ENCODE measurements around the gene CRYZL1. TPM values are rescaled to one million over a fixed set of nuclear protein-coding genes. Genes with fewer than 3 reads are reported as not detected.

The CRYZL1 gene
- total RNA-seq = 10 to 100 TPM; 31.4 to 35.2 TPM

DNA sequence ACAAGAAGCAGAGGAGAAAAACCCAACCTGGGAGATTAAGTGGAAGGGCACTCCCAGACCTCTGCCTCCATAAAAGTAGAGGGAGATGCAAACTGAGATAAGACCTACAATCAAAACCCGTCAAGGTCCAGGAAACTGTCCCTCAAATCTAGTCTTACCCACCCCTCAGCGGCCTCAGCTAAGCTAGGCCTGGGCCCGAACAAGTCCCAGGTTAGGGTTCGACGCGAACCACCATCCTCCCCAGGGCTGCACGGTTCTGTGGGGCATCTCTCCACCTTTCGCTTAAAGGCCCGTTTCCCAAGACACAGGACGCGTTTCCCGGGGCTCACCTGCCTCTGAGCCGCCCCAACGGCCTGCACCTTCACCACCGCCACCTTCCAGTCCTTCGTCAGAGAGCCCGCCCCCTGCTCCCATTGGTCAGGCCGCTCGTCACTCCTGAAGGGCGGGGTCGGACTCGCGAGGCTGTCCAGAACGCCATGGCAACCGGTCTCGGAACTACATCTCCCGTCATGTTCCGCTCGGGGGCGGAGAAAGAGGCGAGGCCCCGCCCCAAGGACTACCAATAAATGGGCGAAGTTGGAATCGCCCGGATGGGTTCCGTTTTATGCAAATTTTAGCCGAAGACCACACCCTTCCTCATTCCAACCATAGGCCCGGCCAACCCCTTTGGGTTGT lies at the start of gene CRYZL1:
Gene CRYZL1 (minus strand): TSS at position 390 of the 675 bp plus-strand sequence. CDS start 10,190 bp downstream, outside the sequence.
- Mint-ChIP-seq H3K4me1 (peaks cover 33% of the 10 kb centered on the region), H3K4me3 (peak within 1 kb of the TSS; percentile 82), H3K27ac (peak within 1 kb of the TSS; percentile 96), H3K9me3 (ENCODE audit: low read depth) (no peaks in the 10 kb centered on the region), H3K36me3 (ENCODE audit: low read depth) (peaks cover 4% of the 10 kb centered on the region), H3K27me3 (peaks cover 10% of the 10 kb centered on the region)
- ChIA-PET CTCF (interaction anchor here (0.8 to 1.5 kb wide), 2 partner anchors 36 to 197 kb away, joined by 3 to 4 read pairs; no protein-coding TSS in a partner anchor), POLR2A (interaction anchor here (0.6 kb wide), 1 partner anchor 34 kb away, joined by 3 read pairs; no protein-coding TSS in a partner anchor)
- intact Hi-C loops (cut with DNase I, micrococcal nuclease) = loop anchor here (1.0 to 10.0 kb wide), 18 partner anchors 53 to 1909 kb away; partner anchors contain the start of genes ATP5PO (in 2 of the 2), DNAJC28 (in 2 of the 2), DONSON (in 2 of the 2) and GART (in 2 of the 2)
- peak; percentile 83 for ATAC-seq
- peak; percentile 100 for DNase-seq

DNA sequence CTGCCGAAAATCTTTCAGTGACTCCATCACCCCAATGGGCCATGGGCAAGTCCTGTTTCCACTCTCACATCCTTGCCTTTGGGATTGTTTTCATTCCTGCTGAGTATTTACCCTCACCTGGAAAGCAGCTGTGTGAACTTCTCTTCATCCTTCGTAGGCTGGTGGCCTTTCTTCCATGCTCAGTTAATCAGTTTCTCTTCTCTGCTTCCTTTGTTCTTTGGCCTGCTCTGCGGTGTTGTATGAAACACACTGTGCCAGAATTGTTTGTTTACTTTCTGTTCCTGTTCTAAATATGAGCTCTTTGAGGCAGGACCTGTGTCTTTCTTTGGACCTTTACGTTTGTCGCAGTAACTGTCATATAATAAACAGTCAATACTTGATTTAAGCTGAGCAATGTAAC lies 49.3 kb upstream of the CRYZL1 start:
- no peaks in the 10 kb centered on the region for H3K36me3 Mint-ChIP-seq (ENCODE audit: low read depth)
- no peak overlapping the region for H3K4me3 Mint-ChIP-seq
- DNase-seq = no peak
- POLR2A ChIA-PET = no interaction called here
- intact Hi-C loops (cut with DNase I, micrococcal nuclease) = no loop called here
- CTCF ChIA-PET = no interaction called here
- no peaks in the 10 kb centered on the region for H3K4me1 Mint-ChIP-seq
- ATAC-seq = no peak
- H3K27me3 Mint-ChIP-seq = peaks cover 1% of the 10 kb centered on the region
- H3K27ac Mint-ChIP-seq = no peak overlapping the region
- no peaks in the 10 kb centered on the region for H3K9me3 Mint-ChIP-seq (ENCODE audit: low read depth)

- H3K27ac Mint-ChIP-seq = no peak overlapping the region
- H3K4me3 Mint-ChIP-seq = no peak overlapping the region
- intact Hi-C loops (cut with DNase I, micrococcal nuclease) = no loop called here
- CTCF ChIA-PET = no interaction called here
- ATAC-seq (no peak), DNase-seq (no peak)
- H3K36me3 Mint-ChIP-seq (ENCODE audit: low read depth) = no peaks in the 10 kb centered on the region
- no peaks in the 10 kb centered on the region for H3K9me3 Mint-ChIP-seq (ENCODE audit: low read depth)
- POLR2A ChIA-PET = no interaction called here
- H3K27me3 Mint-ChIP-seq = peaks cover 6% of the 10 kb centered on the region
- H3K4me1 Mint-ChIP-seq = peaks cover under 1% of the 10 kb centered on the region
These were observed 46.8 kb upstream of the CRYZL1 start for GRCh38 chr21:33688353-33688752.

GRCh38 chr21:33687634-33688033 lies 46.1 kb upstream of the CRYZL1 start:
- Mint-ChIP-seq H3K4me1 (peaks cover 3% of the 10 kb centered on the region), H3K36me3 (ENCODE audit: low read depth) (no peaks in the 10 kb centered on the region), H3K4me3 (no peak overlapping the region), H3K27ac (no peak overlapping the region), H3K9me3 (ENCODE audit: low read depth) (no peaks in the 10 kb centered on the region), H3K27me3 (peaks cover 6% of the 10 kb centered on the region)
- ATAC-seq = no peak
- ChIA-PET POLR2A (no interaction called here), CTCF (interaction anchor here (0.5 kb wide), 1 partner anchor 1193 kb away, joined by 3 read pairs; no protein-coding TSS in a partner anchor)
- DNase-seq = no peak
- intact Hi-C loops (cut with DNase I, micrococcal nuclease) = no loop called here

DNA sequence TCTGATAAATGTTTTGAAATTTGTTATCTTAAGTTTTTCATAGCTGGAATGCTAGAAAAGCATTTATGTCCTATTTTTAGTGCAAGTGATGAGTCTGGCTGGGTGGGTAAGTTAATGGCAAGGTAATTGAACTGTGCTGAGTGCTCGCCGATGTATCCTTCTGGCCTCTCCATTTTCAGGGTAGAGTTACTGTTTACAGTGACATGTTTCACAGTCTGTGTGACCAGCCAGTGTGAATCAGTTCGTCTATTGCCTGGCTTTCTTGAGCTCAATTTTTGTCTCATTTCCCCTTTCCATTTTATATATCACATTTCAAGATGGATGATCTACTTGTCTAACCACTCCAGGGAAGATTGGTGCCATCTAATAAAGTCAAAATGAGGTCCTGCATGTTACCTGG lies 44.8 kb upstream of the CRYZL1 start:
- H3K36me3 Mint-ChIP-seq (ENCODE audit: low read depth) = no peaks in the 10 kb centered on the region
- ChIA-PET POLR2A (no interaction called here), CTCF (interaction anchor here (0.6 kb wide), 1 partner anchor 39 kb away, joined by 3 read pairs; no protein-coding TSS in a partner anchor)

DNA sequence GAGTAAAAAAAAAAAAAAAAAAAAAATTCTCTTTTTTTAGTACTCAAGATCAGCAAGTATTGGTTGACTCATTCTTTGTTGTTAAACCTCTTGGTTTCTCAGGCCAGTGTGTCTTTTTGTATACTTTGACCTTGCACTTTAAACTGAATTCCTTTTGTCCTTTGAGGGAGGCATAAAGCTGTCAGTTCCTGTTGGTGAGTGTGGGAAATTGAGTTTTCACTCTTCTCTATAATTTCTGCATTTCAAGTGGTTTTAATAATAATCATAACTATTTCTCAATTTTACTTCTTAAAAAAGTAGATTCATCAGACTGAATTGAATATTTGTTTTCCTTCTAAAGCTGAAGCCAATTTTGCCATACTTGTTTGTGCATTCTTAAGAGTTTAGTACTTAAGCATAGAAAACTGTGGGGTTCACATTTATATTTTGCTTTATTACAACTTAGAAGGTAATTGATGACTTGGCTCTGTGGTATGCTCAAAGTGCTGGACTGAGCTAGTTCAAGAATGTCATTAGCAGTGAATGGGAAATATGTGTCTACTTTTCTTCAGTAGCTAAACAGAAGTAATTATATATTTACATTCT lies 44.2 kb upstream of the CRYZL1 start:
- ChIA-PET POLR2A (interaction anchor here (0.7 kb wide), 1 partner anchor 48 kb away, joined by 3 read pairs; no protein-coding TSS in a partner anchor), CTCF (interaction anchor here (0.6 kb wide), 1 partner anchor 20 kb away, joined by 3 read pairs; no protein-coding TSS in a partner anchor)
- H3K4me1 Mint-ChIP-seq = peaks cover 3% of the 10 kb centered on the region
- no peak overlapping the region for H3K4me3 Mint-ChIP-seq
- intact Hi-C loops (cut with DNase I, micrococcal nuclease) = no loop called here
- H3K27me3 Mint-ChIP-seq = peaks cover 6% of the 10 kb centered on the region
- no peaks in the 10 kb centered on the region for H3K9me3 Mint-ChIP-seq (ENCODE audit: low read depth)
- no peak for DNase-seq
- no peak for ATAC-seq
- H3K27ac Mint-ChIP-seq = no peak overlapping the region
- H3K36me3 Mint-ChIP-seq (ENCODE audit: low read depth) = no peaks in the 10 kb centered on the region

More for the DNA sequence above, 44.8 kb upstream of the CRYZL1 start:
- intact Hi-C loops (cut with DNase I, micrococcal nuclease) = no loop called here
- Mint-ChIP-seq H3K4me3 (no peak overlapping the region), H3K9me3 (ENCODE audit: low read depth) (no peaks in the 10 kb centered on the region), H3K27ac (no peak overlapping the region), H3K27me3 (peaks cover 6% of the 10 kb centered on the region), H3K4me1 (peaks cover 3% of the 10 kb centered on the region)
- DNase-seq (no peak), ATAC-seq (no peak)

- POLR2A ChIA-PET = interaction anchor here (0.7 kb wide), 1 partner anchor 49 kb away, joined by 3 read pairs; no protein-coding TSS in a partner anchor
- CTCF ChIA-PET = interaction anchor here (0.6 to 0.9 kb wide), 3 partner anchors 16 to 886 kb away, joined by 3 to 4 read pairs (median 3); no protein-coding TSS in a partner anchor
- ATAC-seq = no peak
- no peak for DNase-seq
- H3K27ac Mint-ChIP-seq = no peak overlapping the region
- H3K4me3 Mint-ChIP-seq = no peak overlapping the region
- H3K4me1 Mint-ChIP-seq = peaks cover 3% of the 10 kb centered on the region
- H3K9me3 Mint-ChIP-seq (ENCODE audit: low read depth) = no peaks in the 10 kb centered on the region
- H3K27me3 Mint-ChIP-seq = peaks cover 6% of the 10 kb centered on the region
- H3K36me3 Mint-ChIP-seq (ENCODE audit: low read depth) = no peaks in the 10 kb centered on the region
- intact Hi-C loops (cut with DNase I, micrococcal nuclease) = no loop called here
These were observed 43.5 kb upstream of the CRYZL1 start for GRCh38 chr21:33684923-33685560.

- ChIA-PET CTCF (interaction anchor here (0.6 to 0.9 kb wide), 3 partner anchors 15 to 887 kb away, joined by 3 to 4 read pairs (median 3); no protein-coding TSS in a partner anchor), POLR2A (no interaction called here)
- H3K36me3 Mint-ChIP-seq (ENCODE audit: low read depth) = no peaks in the 10 kb centered on the region
- H3K9me3 Mint-ChIP-seq (ENCODE audit: low read depth) = no peaks in the 10 kb centered on the region
- DNase-seq (no peak), ATAC-seq (no peak)
- no peak overlapping the region for H3K4me3 Mint-ChIP-seq
- H3K27ac Mint-ChIP-seq = no peak overlapping the region
- H3K4me1 Mint-ChIP-seq = peaks cover 3% of the 10 kb centered on the region
- peaks cover 6% of the 10 kb centered on the region for H3K27me3 Mint-ChIP-seq
- intact Hi-C loops (cut with DNase I, micrococcal nuclease) = no loop called here
These were observed 42.5 kb upstream of the CRYZL1 start for GRCh38 chr21:33684068-33684467.

DNA sequence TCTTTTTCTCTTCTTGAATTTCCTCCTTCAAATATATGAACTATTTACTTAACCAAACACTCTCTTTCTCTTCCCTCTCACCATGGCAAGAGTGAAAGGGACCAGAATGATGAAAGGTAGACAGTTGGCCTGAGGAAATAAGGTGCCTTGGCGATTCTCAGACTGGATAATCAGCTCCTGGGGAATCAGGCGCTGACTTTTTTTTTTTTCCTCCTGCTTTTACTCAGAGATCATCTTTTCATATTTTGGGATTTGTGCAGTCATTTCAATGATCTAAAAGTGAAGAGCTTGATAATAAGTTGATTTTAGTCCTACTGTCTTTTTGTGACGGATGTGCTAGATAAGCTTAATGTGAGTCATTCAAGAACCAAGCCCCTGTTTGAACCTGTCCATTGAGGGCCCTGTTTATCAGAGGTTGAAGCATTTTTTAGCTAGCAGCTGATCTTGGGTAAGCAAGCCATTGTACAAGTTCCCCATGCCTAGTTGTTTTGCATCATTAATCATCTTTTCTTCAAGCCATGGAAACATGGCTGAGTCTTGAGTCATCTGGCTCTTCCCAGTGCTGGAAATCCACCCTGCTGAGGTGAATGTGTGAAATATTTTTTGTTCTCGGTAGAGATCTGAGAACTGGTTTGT lies 41.6 kb upstream of the CRYZL1 start:
- no peaks in the 10 kb centered on the region for H3K36me3 Mint-ChIP-seq (ENCODE audit: low read depth)
- no peaks in the 10 kb centered on the region for H3K9me3 Mint-ChIP-seq (ENCODE audit: low read depth)
- intact Hi-C loops (cut with DNase I, micrococcal nuclease) = no loop called here
- peaks cover 6% of the 10 kb centered on the region for H3K27me3 Mint-ChIP-seq
- ChIA-PET POLR2A (no interaction called here), CTCF (no interaction called here)
- DNase-seq = no peak
- ATAC-seq = no peak
- H3K27ac Mint-ChIP-seq = no peak overlapping the region
- peaks cover 3% of the 10 kb centered on the region for H3K4me1 Mint-ChIP-seq
- no peak overlapping the region for H3K4me3 Mint-ChIP-seq

- intact Hi-C loops (cut with DNase I, micrococcal nuclease) = no loop called here
- ChIA-PET POLR2A (no interaction called here), CTCF (interaction anchor here (0.7 kb wide), 1 partner anchor 660 kb away, joined by 4 read pairs; no protein-coding TSS in a partner anchor)
- DNase-seq (no peak), ATAC-seq (no peak)
- H3K27ac Mint-ChIP-seq = no peak overlapping the region
- H3K4me1 Mint-ChIP-seq = peaks cover 3% of the 10 kb centered on the region
- H3K27me3 Mint-ChIP-seq = peaks cover 4% of the 10 kb centered on the region
- no peaks in the 10 kb centered on the region for H3K36me3 Mint-ChIP-seq (ENCODE audit: low read depth)
- H3K9me3 Mint-ChIP-seq (ENCODE audit: low read depth) = no peaks in the 10 kb centered on the region
- no peak overlapping the region for H3K4me3 Mint-ChIP-seq
These were observed 39.3 kb upstream of the CRYZL1 start for GRCh38 chr21:33680870-33681269.

DNA sequence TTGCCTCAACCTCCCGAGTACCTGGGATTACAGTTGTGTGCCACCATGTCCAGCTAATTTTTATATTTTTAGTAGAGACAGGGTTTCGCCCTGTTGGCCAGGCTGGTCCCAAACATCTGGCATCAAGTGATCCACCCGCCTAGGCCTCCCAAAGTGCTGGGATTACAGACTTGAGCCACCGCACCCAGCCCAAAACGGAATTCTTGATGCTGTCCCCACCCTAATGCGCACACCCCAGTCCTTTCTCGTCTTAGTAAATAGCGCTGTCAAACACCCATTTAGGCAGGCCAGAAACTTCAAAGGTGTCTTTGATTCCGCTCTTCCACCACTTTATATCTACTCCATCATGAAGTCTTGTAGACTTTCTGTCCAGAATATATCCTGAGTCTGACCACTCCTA lies 35.9 kb upstream of the CRYZL1 start:
- Mint-ChIP-seq H3K9me3 (ENCODE audit: low read depth) (no peaks in the 10 kb centered on the region), H3K4me1 (no peaks in the 10 kb centered on the region), H3K36me3 (ENCODE audit: low read depth) (no peaks in the 10 kb centered on the region), H3K27ac (no peak overlapping the region), H3K27me3 (no peaks in the 10 kb centered on the region), H3K4me3 (no peak overlapping the region)
- intact Hi-C loops (cut with DNase I, micrococcal nuclease) = no loop called here
- CTCF ChIA-PET = no interaction called here
- ATAC-seq = no peak
- POLR2A ChIA-PET = no interaction called here
- DNase-seq = no peak
